ENCODE data around the gene TMEM38B.

- no peak for TF ChIP-seq CTCF (IDR thresholded peaks at IDR 0.05)
- TF ChIP-seq TAF1 (IDR thresholded peaks at IDR 0.05; ENCODE audit: borderline replicate concordance, low read depth, low read length), result no peak
- no peak for TF ChIP-seq RXRA (IDR thresholded peaks at IDR 0.05; ENCODE audit: borderline replicate concordance, low read depth)
- no peak for TF ChIP-seq USF1 (IDR thresholded peaks at IDR 0.05; ENCODE audit: borderline replicate concordance, low read depth)
- TF ChIP-seq TCF12 (IDR thresholded peaks at IDR 0.05), result no peak
- TF ChIP-seq RFX5 (IDR thresholded peaks at IDR 0.05; ENCODE audit: low read length), result no peak
- TF ChIP-seq MAX (IDR thresholded peaks at IDR 0.05; ENCODE audit: low read depth), result no peak
- TF ChIP-seq SMC3 (IDR thresholded peaks at IDR 0.05; ENCODE audit: low read depth, low read length), result no peak
- TF ChIP-seq POLR2AphosphoS5 (IDR thresholded peaks at IDR 0.05; ENCODE audit: low read depth, low read length), result no peak
- TF ChIP-seq NRF1 (IDR thresholded peaks at IDR 0.05; ENCODE audit: low read depth, low read length), result no peak
Observed at GRCh38 chr9:105712297-105712696, 18.0 kb downstream of the TMEM38B start.
